ENCODE data around the gene TNFSF8. TPM values are rescaled to one million over a fixed set of nuclear protein-coding genes. Genes with fewer than 3 reads are reported as not detected.

Gene TNFSF8
- total and polyA plus RNA-seq, 2 of the 8 experiments (the other 6 are each of a cell fraction or from before 2014, with no cell fraction given) = not detected

- TF ChIP-seq ATF2 (IDR thresholded peaks at IDR 0.05; ENCODE audit: low read length) (no peak), POLR2AphosphoS5 (IDR thresholded peaks at IDR 0.05; ENCODE audit: low read depth, low read length) (no peak), BACH1 (IDR thresholded peaks at IDR 0.05; ENCODE audit: low read length) (no peak), RXRA (IDR thresholded peaks at IDR 0.05; ENCODE audit: insufficient read depth, low read depth, low read length) (no peak), CTCF (IDR thresholded peaks at IDR 0.05; ENCODE audit: control extremely low read depth in 1 of 3, insufficient read depth in 1 of 3, low read depth in 1 of 3, low read length in 3 of 3) (no peak), RBBP5 (IDR thresholded peaks at IDR 0.05; ENCODE audit: borderline replicate concordance, low read depth, low read length) (no peak)
These were observed 20.4 kb upstream of the TNFSF8 start (continued) for GRCh38 chr9:114950761-114951160.

All from H1 (cell line).